ENCODE results near the gene RASGRF1.

RASGRF1 gene

GRCh38 chr15:78950902-78951840 lies 139.4 kb downstream of the RASGRF1 start:
- no peak for DNase-seq

DNA sequence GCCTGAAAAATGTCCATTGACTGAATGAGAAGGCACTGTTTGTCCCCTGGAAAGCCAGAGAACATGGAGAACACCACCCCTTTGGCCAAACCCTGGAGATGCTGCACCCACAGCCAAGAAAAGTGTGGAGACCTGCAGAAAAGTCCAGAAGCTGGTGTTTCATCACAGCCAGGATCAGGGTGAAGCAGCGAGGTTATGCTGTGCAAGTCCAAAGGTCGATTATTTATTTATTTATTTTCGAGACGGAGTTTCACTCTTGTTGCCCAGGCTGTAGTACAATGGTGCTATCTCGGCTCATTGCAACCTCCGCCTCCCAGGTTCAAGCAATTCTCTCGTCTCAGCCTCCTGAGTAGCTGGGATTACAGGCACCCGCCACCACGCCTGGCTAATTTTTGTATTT lies 140.2 kb downstream of the RASGRF1 start:
- no peak for DNase-seq

- peak in 1 of 3 experiments; percentile 23 for DNase-seq
Observed at GRCh38 chr15:78949461-78949860, 141.1 kb downstream of the RASGRF1 start.

GRCh38 chr15:78947506-78947905 lies 143.1 kb downstream of the RASGRF1 start:
- no peak for DNase-seq

GRCh38 chr15:78946493-78946892 lies 144.1 kb downstream of the RASGRF1 start:
- DNase-seq, result no peak

GRCh38 chr15:78944669-78945407 lies 145.7 kb downstream of the RASGRF1 start, which contains the start of gene CTSH:
Gene CTSH, minus strand, starts transcription at chr15:78945046. Its CDS starts 65 bp downstream, at chr15:78944981.
- DNase-seq, result peak; percentile 63 to 91 (median 89)

DNA sequence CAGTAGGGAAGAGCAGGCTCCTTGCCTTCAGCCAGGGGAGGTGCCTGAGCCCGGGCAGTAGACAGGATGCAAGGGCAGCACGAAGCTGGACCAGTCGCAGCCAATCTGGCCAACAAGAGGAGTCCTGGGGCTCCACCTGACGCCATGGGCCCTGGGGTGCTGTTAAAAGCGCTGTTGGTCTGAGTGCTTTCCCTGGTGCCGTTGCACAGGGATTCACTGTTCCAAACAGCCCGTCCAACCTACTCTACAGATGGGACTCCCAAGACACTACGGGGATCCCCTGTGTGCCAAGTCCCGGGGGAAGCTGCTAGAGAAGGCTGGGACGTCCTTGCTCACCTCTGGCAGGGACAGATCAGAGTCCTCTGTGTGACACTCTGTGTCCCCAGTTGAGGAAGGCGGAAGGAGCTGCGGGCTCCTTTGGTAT lies 146.4 kb downstream of the RASGRF1 start:
- DNase-seq, result no peak

DNA sequence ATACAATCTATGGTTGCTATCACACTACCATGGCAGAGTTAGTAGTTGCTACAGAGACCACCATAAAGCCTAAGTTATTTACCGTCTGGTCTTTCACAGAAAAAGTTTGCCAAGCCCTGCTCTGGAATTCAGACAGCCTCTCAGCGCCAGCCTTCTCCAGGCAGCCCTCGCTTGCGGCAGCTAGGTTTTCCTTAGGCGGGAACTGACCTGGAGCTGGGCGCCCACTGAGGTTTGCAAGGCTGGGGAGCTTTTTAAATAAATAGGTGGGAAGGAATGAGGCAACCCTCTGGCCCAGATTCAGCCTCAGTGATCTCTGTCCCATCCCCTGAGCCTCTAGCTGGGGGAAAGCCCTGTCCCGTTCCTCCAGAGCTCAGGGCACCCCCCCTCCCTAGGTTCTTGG lies 146.9 kb downstream of the RASGRF1 start:
- no peak for DNase-seq

- DNase-seq, result no peak
Observed at GRCh38 chr15:78942741-78943140, 147.8 kb downstream of the RASGRF1 start.

GRCh38 chr15:78938658-78939488 lies 151.7 kb downstream of the RASGRF1 start:
- DNase-seq, result no peak

DNA sequence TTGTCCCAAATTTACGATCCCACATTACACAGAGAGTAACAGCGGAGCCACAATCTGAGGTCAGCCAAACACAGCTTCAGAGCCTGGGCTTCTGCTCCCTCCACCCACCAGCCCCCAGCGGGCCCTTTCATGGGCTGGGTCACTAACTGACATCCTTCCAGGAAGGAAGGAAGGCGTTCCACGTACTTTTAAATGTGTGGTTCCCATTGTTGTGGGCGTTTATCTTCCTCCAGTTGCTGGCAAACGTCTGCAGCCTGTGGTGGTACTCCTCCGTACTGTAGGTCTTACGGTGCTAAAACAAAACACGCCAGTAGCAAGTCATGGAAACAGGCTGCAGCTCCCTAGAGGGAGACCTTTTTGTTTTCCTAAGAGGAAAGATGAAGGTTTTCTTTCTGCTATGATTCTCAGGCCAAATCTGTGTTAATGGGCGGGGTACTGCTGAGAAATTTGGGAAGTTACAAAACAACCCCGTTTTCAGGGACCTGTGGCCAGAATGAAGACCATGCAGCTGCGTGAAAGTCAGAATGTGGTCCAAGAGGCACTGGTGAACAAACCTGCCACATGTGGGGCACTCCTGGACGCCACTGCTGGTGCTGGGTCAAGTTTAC lies 153.3 kb downstream of the RASGRF1 start:
- no peak for DNase-seq

- no peak for DNase-seq
Observed at GRCh38 chr15:78934655-78935023, 155.9 kb downstream of the RASGRF1 start.

GRCh38 chr15:78933823-78934654 lies 156.5 kb downstream of the RASGRF1 start:
- DNase-seq, result no peak

- DNase-seq, result no peak
Observed at GRCh38 chr15:78933187-78933822, 157.3 kb downstream of the RASGRF1 start.

DNA sequence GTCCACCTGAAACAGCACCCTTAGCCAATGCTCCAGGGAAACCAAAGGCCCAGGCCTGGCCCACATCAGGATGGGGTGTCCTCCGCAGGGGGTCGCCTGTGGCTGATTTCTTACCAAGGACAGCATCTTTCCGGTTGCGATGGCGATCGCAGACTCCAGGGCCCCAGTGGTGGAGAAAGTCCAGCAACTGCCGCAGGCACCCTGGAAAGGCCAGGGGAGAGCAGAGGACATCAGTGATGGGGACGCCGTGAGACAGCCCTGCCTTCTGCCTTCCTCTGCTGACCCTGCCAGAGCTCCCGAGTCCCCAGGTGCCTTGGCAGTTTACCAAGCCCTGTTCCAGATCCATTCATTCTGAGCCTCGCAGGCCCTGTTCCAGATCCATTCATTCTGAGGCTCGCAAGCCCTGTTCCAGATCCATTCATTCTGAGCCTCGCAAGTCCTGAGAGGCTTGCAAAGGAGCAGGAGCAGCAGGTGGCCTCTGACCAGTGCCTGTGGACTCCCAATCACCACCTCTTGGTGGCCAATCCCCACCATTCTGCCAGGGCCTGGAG lies 158.2 kb downstream of the RASGRF1 start:
- DNase-seq, result no peak

DNA sequence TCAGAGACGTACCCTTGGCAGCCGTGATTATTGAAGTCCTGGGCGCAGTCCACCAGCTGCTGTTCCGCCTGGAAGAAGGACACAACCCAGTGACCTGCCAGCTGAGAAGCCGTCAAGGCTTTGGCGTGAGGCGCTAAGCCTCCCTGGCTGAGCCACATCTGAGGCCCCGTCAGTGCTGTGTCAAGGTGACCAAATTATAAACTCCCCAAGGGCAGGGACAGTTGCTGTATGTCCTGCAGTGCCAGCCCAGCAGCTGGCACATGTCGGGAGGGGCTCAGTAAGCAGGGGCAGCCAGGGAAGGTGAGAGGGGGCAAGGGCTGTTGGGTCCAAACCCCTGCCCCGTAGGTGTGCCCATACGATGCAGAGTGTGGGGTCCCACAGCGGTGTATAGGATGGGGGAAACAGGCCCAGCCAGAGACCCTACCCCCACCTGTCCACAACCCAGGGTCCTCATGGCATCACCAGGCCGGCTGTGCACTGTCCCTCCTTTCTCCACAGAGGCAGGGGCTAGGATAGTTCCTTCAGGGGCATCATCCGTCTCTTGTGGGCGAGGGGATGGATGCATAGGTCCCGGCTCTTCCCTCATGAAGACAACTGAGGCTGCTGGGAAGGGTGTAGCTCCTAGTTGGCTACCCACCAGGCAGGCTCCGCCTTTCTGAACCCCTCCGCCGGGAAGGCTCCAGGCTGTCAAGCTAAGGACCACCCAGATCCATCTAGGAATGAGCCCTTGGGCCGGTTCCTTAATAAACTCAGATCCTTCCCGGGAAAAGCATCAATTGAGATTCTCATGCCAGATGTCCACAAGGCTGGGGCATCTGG lies 158.9 kb downstream of the RASGRF1 start:
- DNase-seq, result no peak

DNA sequence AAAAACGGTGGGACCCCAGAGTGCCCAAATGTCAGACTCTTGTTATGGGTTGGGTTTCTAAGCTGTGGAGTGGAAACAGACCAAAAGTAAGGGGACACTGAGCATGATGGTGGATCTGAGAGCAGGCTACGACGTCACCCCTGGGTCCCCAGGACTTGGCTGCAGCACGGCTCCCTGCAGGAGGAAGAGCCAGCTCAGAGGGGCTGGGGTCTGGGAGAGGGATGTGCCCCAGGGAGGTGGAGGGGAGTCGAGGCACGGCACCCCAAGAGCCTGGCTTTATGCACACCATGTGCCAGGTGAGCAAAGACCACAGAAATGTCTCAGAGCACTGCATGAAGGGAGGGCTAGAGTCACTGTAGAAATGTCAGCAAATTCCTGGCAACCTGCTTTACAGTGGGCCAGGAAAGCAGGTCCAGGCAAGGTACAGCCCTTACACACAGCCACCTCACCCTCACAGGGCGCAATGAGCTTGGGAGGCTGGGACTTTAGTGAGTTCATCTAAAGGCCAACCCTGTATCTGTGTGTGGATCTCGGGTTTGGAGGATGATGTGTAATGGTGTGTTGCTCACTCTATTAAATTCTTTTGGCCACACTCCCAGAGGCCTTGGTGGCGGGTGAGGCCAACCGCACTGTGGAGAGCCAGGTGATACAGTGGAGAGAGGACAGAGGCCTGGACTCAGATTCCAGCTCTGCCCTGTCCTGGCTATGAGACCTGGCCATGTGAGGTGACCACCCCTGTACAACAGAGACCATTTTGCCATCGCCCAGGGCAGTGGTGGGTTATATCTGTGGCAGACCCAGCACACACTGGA lies 159.8 kb downstream of the RASGRF1 start:
- DNase-seq, result no peak

DNA sequence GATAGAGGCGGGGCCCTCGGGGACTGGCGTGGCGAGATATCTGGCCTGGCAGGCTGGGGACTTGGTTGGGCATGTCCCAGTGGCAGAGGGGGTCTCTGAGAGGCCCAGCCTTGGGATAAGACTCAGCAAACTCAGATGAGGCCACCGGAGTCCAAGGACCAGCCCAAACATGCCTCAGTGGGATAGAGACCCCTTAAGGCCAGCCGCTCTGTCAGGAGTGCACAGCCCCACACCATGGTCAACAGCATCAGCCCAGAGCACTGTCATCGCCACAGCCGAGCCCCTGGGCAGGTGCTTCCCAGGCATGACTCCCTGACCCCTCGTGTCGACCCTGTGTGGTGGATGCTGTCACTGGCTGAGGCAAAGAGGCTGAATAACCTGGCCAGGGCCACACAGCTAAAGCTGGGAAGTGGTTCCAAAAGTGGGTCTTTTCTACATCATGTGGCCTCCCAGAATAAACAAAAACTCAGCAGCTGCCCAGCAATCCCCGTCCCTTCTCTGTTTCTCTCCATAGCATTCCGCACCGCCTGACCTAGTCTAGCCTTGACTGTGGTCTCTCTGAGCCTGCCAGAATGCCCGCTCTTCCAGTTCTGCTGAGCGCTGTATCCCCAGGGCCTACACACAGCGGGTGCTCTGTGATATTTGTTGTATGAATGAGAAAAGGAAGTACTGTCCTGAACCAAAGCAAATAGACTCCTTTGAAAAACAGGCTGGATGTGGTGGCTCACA lies 160.9 kb downstream of the RASGRF1 start:
- peak in 1 of 3 experiments; percentile 11 for DNase-seq
